NB4 (cell line): ENCODE results near the gene ARFRP1.

Source experiments
- DNase-seq: peaks from one replicate; pipeline ENCODE4 v3.0.0; 2010; ENCODE audit warnings: low read depth
- H3K4me3 ChIP-seq: one replicate; pipeline ENCODE4 v1.5.1; 2011; ENCODE audit warnings: mild to moderate bottlenecking, low read depth, low read length, moderate library complexity
- MAX ChIP-seq: IDR thresholded peaks from 2 replicates; pipeline ENCODE4 v1.6.1; 2011; ENCODE audit warnings: low read depth, low read length
- MYC ChIP-seq: IDR thresholded peaks from 2 replicates; pipeline ENCODE4 v1.6.1; 2011; ENCODE audit warnings: low read depth, low read length
- POLR2A ChIP-seq: IDR thresholded peaks from 2 replicates; pipeline ENCODE4 v1.6.1; 2011; ENCODE audit warnings: mild to moderate bottlenecking; ENCODE audit not compliant: insufficient read length; ENCODE audit errors: extremely low read depth
- TF ChIP-seq, protein P1 (sequence below): IDR thresholded peaks from one replicate; pipeline ENCODE4 v1.5.1; 2012; ENCODE audit warnings: low read depth, low read length

ARFRP1 gene

GRCh38 chr20:63692436-63693082 lies 15.2 kb downstream of the ARFRP1 start:
- no peak overlapping the region for H3K4me3 ChIP-seq
- TF ChIP-seq, protein P1, sequence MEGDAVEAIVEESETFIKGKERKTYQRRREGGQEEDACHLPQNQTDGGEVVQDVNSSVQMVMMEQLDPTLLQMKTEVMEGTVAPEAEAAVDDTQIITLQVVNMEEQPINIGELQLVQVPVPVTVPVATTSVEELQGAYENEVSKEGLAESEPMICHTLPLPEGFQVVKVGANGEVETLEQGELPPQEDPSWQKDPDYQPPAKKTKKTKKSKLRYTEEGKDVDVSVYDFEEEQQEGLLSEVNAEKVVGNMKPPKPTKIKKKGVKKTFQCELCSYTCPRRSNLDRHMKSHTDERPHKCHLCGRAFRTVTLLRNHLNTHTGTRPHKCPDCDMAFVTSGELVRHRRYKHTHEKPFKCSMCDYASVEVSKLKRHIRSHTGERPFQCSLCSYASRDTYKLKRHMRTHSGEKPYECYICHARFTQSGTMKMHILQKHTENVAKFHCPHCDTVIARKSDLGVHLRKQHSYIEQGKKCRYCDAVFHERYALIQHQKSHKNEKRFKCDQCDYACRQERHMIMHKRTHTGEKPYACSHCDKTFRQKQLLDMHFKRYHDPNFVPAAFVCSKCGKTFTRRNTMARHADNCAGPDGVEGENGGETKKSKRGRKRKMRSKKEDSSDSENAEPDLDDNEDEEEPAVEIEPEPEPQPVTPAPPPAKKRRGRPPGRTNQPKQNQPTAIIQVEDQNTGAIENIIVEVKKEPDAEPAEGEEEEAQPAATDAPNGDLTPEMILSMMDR = no peak
- no peak for TF ChIP-seq MYC
- TF ChIP-seq MAX = no peak
- TF ChIP-seq POLR2A = no peak
- no peak for DNase-seq

DNA sequence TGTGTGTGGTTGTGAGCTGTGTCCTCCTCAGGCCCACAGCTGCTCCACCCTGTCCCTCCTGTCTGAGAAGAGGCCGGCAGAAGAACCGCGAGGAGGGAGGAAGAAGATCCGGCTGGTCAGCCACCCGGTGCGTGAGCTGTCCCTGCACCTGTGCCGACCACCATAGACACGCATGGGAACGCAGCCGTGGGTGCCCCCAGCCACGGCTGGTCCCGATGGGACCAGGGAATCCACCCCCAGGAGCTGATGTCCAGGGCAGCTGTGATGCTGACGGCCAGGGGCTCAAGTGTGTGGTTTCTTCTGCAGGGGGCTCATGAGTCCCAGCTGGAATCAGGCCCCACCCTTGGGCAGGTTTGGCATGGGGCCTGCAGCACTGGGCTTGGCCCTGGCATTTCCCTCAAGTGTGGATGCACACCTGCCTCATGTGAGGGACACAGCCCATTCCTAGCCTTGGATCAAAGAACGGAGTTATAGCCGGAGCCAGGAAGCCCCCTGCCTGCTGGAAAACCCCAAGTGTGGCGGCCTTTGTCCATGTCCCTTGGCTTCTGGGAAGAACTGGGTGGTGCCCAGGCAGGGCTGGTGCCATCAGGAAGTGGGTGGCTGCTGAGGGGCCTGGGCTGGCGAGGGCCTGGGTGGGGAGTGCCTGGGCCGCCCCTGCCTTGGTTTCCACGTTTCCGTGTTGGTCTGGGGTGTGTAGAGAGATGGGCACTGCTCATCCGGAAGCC lies 15.9 kb downstream of the ARFRP1 start:
- TF ChIP-seq, protein P1 = no peak
- no peak for TF ChIP-seq MAX
- no peak for TF ChIP-seq MYC
- no peak for TF ChIP-seq POLR2A
- no peak for DNase-seq
- no peak overlapping the region for H3K4me3 ChIP-seq

DNA sequence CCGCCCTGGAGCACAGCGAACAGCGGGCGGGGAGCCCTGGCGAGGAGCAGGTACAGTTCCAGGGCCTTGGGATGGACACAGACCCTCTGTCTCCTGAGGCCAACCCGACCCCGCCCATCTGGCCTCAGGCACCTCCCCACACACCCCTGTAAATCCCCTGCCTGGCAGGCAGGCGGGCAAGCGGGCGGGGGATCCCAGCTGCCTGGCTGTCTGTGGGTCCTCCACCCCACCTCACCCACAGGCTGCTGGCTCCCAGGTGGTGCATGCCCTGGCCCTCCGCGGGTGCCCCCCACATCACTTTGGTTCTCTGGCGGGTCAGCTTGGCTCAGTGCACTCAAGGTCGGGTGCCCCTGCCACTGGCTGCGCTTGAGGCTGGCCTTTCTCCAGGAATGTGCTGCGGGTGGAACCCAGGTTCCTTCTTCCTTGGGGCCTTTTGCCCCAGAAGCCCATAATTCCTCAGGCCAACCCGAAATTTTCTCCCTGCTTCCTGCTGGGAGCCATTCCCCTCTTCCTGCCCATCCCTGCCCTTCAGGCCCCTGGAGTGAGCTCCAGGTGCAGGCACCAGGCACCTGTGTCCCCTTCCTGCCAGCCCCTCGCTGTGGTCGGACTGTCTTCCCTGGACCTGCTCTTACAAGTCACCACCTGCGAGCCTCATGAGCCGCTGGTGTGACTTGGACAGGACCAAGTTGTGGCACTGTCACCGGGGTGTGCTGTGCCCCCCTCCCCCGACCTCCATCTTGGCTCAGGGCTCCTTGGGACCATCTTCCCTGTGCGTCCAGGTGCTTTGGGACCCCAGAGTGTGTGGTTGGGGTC lies 16.7 kb downstream of the ARFRP1 start:
- TF ChIP-seq MYC (no peak), POLR2A (no peak), MAX (no peak)
- TF ChIP-seq, protein P1 = no peak
- DNase-seq = no peak
- no peak overlapping the region for H3K4me3 ChIP-seq

DNA sequence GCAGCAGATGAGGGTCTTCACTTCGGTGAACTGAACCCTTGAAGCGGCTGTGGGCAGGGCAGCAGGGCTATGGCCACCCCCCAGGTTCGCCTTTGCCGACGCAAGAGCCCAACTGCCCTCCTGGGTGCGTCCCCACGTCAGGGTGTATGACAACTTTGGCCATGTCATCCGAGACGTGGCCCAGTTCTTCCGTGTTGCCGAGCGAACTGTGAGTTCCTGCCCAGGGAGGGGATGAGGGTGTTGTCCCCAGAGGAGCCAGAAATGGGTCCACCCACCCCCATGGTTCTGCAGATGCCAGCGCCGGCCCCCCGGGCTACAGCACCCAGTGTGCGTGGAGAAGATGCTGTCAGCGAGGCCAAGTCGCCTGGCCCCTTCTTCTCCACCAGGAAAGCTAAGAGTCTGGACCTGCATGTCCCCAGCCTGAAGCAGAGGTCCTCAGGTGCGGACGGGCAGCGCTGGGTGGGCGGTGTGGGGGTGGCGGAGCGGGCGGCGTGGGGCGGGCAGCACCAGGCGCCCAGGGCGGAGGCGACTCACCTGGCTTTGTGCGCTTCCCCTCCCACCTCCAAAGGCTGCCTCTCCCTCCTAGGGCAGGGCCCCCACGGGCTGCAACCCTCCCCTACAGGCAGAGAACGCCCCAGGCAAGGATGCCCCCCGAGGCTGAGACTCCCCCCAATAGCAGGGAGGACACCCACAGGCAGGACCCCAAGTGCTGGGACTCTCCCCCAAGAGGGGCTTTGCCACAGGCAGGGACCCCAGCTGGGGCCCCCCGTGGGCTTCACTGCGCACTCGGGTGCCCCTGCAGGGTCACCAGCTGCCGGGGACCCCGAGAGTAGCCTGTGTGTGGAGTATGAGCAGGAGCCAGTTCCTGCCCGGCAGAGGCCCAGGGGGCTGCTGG lies 17.5 kb downstream of the ARFRP1 start:
- no peak for DNase-seq
- H3K4me3 ChIP-seq = no peak overlapping the region
- TF ChIP-seq MAX (no peak), POLR2A (no peak), MYC (no peak)
- TF ChIP-seq, protein P1 = no peak
